B cell (primary cell): ENCODE measurements around the gene DPYSL3. TPM values are rescaled to one million over a fixed set of nuclear protein-coding genes. Genes with fewer than 3 reads are reported as not detected.

Experiments used
- ATAC-seq: fragments of 200-7000 bp; cut with Tn5 transposase; one replicate; pipeline ENCODE4 v1.10.0; 2021; ENCODE audit warnings: low read depth, mild to moderate bottlenecking, moderate number of reproducible peaks, moderate library complexity
- CTCF ChIA-PET: fragments of 350-600 bp; sonication (Branson Sonifier 250); formaldehyde crosslinking; loops from one replicate; lab custom pipeline; 2021; ENCODE audit warnings: antibody characterized with exemption, inconsistent platforms; lab: Charles Lee
- POLR2A ChIA-PET: fragments of 350-600 bp; sonication (Branson Sonifier 250); formaldehyde crosslinking; loops from one replicate; lab custom pipeline; 2021; ENCODE audit warnings: antibody characterized with exemption; lab: Charles Lee
- DNase-seq: peaks from one replicate; pipeline ENCODE4 v3.0.0; 2013
- H2AFZ ChIP-seq: 2 replicates; pipeline ENCODE4 v1.6.1; 2012; ENCODE audit warnings: mild to moderate bottlenecking, low read depth, low read length; ENCODE audit not compliant: insufficient read depth, poor library complexity, severe bottlenecking
- H3K27ac ChIP-seq, 2 donors: 1 replicate in 1 of 2; 2 replicates in 1 of 2; pipeline ENCODE4 v1.5.1; 2012 to 2013; ENCODE audit warnings: low read length in 2 of 2, mild to moderate bottlenecking in 2 of 2, moderate library complexity in 1 of 2
- H3K27me3 ChIP-seq, 4 experiments: fragments of 200-600 bp in 1 of 4; sonication (generic) in 1 of 4; replicated peaks in 1 of 4; 1 replicate in 2 of 4; 2 replicates in 2 of 4; pipeline versions ENCODE4 v1.6.1 to v1.7.0; 2013 to 2016; ENCODE audit warnings: low read length in 3 of 4, mild to moderate bottlenecking in 2 of 4, mixed read lengths in 1 of 4, moderate library complexity in 1 of 4; ENCODE audit not compliant: insufficient read depth in 4 of 4, control insufficient read depth in 3 of 4; ENCODE audit errors: control extremely low read depth in 1 of 4
- H3K36me3 ChIP-seq, 2 experiments: replicated peaks in 1 of 2; 1 replicate in 1 of 2; 2 replicates in 1 of 2; pipeline versions ENCODE4 v1.6.1 to v1.7.1; 2013; ENCODE audit warnings: low read length in 1 of 2; ENCODE audit not compliant: insufficient read depth in 2 of 2, control insufficient read depth in 1 of 2; ENCODE audit errors: control extremely low read depth in 1 of 2, extremely low read depth in 1 of 2
- H3K4me1 ChIP-seq, 2 donors: fragments of 200-600 bp in 1 of 2; sonication (generic) in 1 of 2; 1 replicate in 1 of 2; 2 replicates in 1 of 2; pipeline versions ENCODE4 v1.5.1 to v1.6.1; 2013 to 2017; ENCODE audit warnings: low read length in 2 of 2; ENCODE audit not compliant: control insufficient read depth in 2 of 2, insufficient read depth in 2 of 2
- H3K4me2 ChIP-seq: replicated peaks from 2 replicates; pipeline ENCODE3; 2012; ENCODE audit warnings: mild to moderate bottlenecking, low read depth, low read length; ENCODE audit not compliant: poor library complexity, severe bottlenecking
- H3K4me3 ChIP-seq, 5 experiments: fragments of 200-600 bp in 1 of 5; sonication (generic) in 1 of 5; 1 replicate in 3 of 5; 2 replicates in 2 of 5; pipeline versions ENCODE4 v1.5.1 to v1.7.0; 2011 to 2016; ENCODE audit warnings: low read length in 4 of 5, mild to moderate bottlenecking in 4 of 5, low read depth in 2 of 5, control low read depth in 1 of 5, moderate library complexity in 1 of 5; ENCODE audit not compliant: insufficient read depth in 1 of 5; ENCODE audit errors: control extremely low read depth in 1 of 5, extremely low read depth in 1 of 5
- H3K79me2 ChIP-seq: fragments of 200-600 bp; sonication (generic); one replicate; pipeline ENCODE4 v1.6.0; 2016; ENCODE audit warnings: low read length; ENCODE audit not compliant: control insufficient read depth, insufficient read depth
- H3K9ac ChIP-seq: fragments of 200-600 bp; sonication (generic); 2 replicates; pipeline ENCODE4 v1.6.1; 2017; ENCODE audit warnings: mild to moderate bottlenecking, low read length, moderate library complexity
- H3K9me3 ChIP-seq, 3 donors: one replicate each; pipeline versions ENCODE4 v1.6.1 to v1.7.1; 2013; ENCODE audit warnings: low read length in 2 of 3; ENCODE audit not compliant: control insufficient read depth in 2 of 3, insufficient read depth in 1 of 3; ENCODE audit errors: control extremely low read depth in 1 of 3
- H4K20me1 ChIP-seq: 2 replicates; pipeline ENCODE4 v1.6.0; 2012; ENCODE audit warnings: mild to moderate bottlenecking, low read length; ENCODE audit not compliant: insufficient read depth, control insufficient read depth, poor library complexity, severe bottlenecking
- H3K27ac Mint-ChIP-seq: one replicate; pipeline ENCODE4 v1.8.0; 2021; ENCODE audit warnings: mixed read lengths
- H3K27me3 Mint-ChIP-seq: one replicate; pipeline ENCODE4 v1.8.0; 2021; ENCODE audit warnings: mixed read lengths
- H3K4me1 Mint-ChIP-seq: one replicate; pipeline ENCODE4 v1.8.0; 2021; ENCODE audit warnings: mixed read lengths
- H3K4me3 Mint-ChIP-seq: one replicate; pipeline ENCODE4 v1.8.0; 2021; ENCODE audit warnings: mixed read lengths
- H3K9me3 Mint-ChIP-seq: one replicate; pipeline ENCODE4 v1.8.0; 2022; ENCODE audit warnings: mixed read lengths; ENCODE audit not compliant: insufficient read depth
- EZH2 ChIP-seq: IDR thresholded peaks from 2 replicates; pipeline ENCODE4 v1.6.1; 2012; ENCODE audit warnings: borderline replicate concordance, low read depth, mild to moderate bottlenecking, moderate library complexity, low read length; ENCODE audit not compliant: insufficient read depth, poor library complexity, severe bottlenecking
- WGBS: methylation state at CpG from one replicate; pipeline ENCODE4 v1.1.5; 2013; ENCODE audit warnings: missing lambda C conversion rate; ENCODE audit not compliant: insufficient coverage; 5-methylcytosine and 5-hydroxymethylcytosine counted together
- intact Hi-C: fragments of 100-400 bp; cut with micrococcal nuclease; formaldehyde crosslinking; loops from one replicate; pipeline ENCODE4 v1.10.0; 2022
- polyA plus RNA-seq: library from polyadenylated mRNA; depleted of rRNA; stranded (reverse); fragments of >200 nt; gene quantifications from 2 replicates; pipeline ENCODE4 v1.2.3, GENCODE V29; 2012
- total RNA-seq, 2 donors: library from RNA; stranded (reverse); fragments of 120-200 nt in 1 of 2; gene quantifications; 1 replicate in 1 of 2; 2 replicates in 1 of 2; pipeline versions ENCODE4 v1.2.3 to v1.2.4, GENCODE V29; 2013 to 2022
- TF ChIP-seq, protein P1 (sequence below): fragments of 200-600 bp; IDR thresholded peaks from one replicate; pipeline ENCODE4 v1.8.0; 2022; ENCODE audit warnings: antibody characterized with exemption, mild to moderate bottlenecking

The DPYSL3 gene
- total and polyA plus RNA-seq, 2 donors (not counting 1 experiment from before 2014, with no cell fraction given) = not detected

DNA sequence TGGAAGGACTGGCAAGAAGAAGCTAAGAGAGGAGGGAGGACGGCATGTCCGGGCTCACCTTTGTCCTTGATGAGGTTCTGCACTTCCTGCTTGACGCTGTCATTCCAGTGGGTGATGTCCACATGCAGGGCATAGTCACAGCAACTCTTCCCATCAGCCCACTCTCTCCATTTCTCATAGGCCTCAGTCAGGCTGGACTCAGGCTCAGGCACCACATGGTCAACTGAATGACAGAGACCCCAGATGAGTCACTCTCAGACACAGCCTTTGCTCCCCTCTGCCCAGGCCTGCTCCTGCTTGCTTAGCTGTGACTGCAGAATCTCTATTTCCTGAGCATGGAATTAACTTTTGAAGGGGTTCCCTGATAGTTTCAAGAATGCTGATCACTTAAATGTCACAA is 94.2 kb downstream of the DPYSL3 start:
- H3K4me3 ChIP-seq = no peak overlapping the region
- intact Hi-C loops = no loop called here
- H3K36me3 ChIP-seq = no peaks in the 10 kb centered on the region
- ATAC-seq (no peak), DNase-seq (no peak)
- Mint-ChIP-seq H3K27ac (no peak overlapping the region), H3K4me3 (no peak overlapping the region), H3K27me3 (peaks cover 3% of the 10 kb centered on the region), H3K4me1 (no peaks in the 10 kb centered on the region), H3K9me3 (no peaks in the 10 kb centered on the region)
- H2AFZ ChIP-seq = no peak overlapping the region
- H3K79me2 ChIP-seq = no peaks in the 10 kb centered on the region
- no peak overlapping the region for H3K27ac ChIP-seq
- H3K4me1 ChIP-seq = no peaks in the 10 kb centered on the region
- no peaks in the 10 kb centered on the region for H4K20me1 ChIP-seq
- no peak overlapping the region for H3K9ac ChIP-seq
- H3K9me3 ChIP-seq = no peaks in the 10 kb centered on the region
- no peaks in the 10 kb centered on the region for H3K27me3 ChIP-seq
- TF ChIP-seq, protein P1, sequence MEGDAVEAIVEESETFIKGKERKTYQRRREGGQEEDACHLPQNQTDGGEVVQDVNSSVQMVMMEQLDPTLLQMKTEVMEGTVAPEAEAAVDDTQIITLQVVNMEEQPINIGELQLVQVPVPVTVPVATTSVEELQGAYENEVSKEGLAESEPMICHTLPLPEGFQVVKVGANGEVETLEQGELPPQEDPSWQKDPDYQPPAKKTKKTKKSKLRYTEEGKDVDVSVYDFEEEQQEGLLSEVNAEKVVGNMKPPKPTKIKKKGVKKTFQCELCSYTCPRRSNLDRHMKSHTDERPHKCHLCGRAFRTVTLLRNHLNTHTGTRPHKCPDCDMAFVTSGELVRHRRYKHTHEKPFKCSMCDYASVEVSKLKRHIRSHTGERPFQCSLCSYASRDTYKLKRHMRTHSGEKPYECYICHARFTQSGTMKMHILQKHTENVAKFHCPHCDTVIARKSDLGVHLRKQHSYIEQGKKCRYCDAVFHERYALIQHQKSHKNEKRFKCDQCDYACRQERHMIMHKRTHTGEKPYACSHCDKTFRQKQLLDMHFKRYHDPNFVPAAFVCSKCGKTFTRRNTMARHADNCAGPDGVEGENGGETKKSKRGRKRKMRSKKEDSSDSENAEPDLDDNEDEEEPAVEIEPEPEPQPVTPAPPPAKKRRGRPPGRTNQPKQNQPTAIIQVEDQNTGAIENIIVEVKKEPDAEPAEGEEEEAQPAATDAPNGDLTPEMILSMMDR = no peak
- TF ChIP-seq EZH2 = no peak
- CTCF ChIA-PET = no interaction called here
- WGBS = 89% methylated on average over 3 of the region's 3 CpGs
- no peak overlapping the region for H3K4me2 ChIP-seq
- POLR2A ChIA-PET = no interaction called here

DNA sequence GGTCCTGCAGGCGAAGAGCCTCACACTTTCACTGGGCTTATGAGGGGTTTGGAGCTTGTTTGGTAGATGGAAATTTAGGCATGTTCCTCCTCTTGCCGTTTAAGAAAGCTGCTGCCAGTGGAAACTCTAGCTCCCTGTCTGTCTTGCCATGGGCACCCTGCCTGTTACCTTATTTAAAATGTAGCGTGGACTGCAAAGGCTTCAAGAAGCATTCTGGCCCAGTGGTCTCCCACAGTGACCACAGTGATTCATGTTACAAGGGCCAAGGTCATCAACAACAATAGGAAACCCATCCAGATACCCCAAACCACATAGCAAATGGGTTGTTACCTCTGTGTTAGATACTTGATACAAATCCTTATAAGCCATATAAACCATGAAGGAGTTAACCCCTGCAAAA is 96.6 kb downstream of the DPYSL3 start:
- Histone ChIP-seq H4K20me1 (no peaks in the 10 kb centered on the region), H3K9ac (no peak overlapping the region), H3K4me1 (no peaks in the 10 kb centered on the region), H3K36me3 (no peaks in the 10 kb centered on the region), H3K27ac (no peak overlapping the region), H3K9me3 (no peaks in the 10 kb centered on the region), H3K79me2 (no peaks in the 10 kb centered on the region), H3K4me3 (no peak overlapping the region), H3K27me3 (no peaks in the 10 kb centered on the region), H2AFZ (no peak overlapping the region), H3K4me2 (no peak overlapping the region)
- no peak overlapping the region for H3K4me3 Mint-ChIP-seq
- DNase-seq = no peak
- ChIA-PET CTCF (no interaction called here), POLR2A (no interaction called here)
- intact Hi-C loops = no loop called here
- no peaks in the 10 kb centered on the region for H3K9me3 Mint-ChIP-seq
- no peak overlapping the region for H3K27ac Mint-ChIP-seq
- 86% methylated on average over 3 of the region's 3 CpGs for WGBS
- ATAC-seq = no peak
- H3K27me3 Mint-ChIP-seq = peaks cover 3% of the 10 kb centered on the region
- no peaks in the 10 kb centered on the region for H3K4me1 Mint-ChIP-seq
- no peak for TF ChIP-seq EZH2
- TF ChIP-seq, protein P1 = no peak
